ENCODE results near the gene URB2.

Gene URB2

GRCh38 chr1:229685149-229685548 lies 59.1 kb downstream of the URB2 start:
- DNase-seq (ENCODE audit: low read depth in 2 of 2), result no peak
- no peak overlapping the region for H3K4me3 ChIP-seq (replicated peaks in 1 of 2; ENCODE audit: low read depth in 2 of 2, low read length in 2 of 2)
- no peak for TF ChIP-seq CTCF (IDR thresholded peaks at IDR 0.05; ENCODE audit: low read depth, low read length)

GRCh38 chr1:229689273-229689672 lies 63.2 kb downstream of the URB2 start:
- DNase-seq (ENCODE audit: low read depth in 2 of 2), result no peak
- no peak overlapping the region for H3K4me3 ChIP-seq (replicated peaks in 1 of 2; ENCODE audit: low read depth in 2 of 2, low read length in 2 of 2)
- TF ChIP-seq CTCF (IDR thresholded peaks at IDR 0.05; ENCODE audit: low read depth, low read length), result no peak

GRCh38 chr1:229689904-229690303 lies 63.9 kb downstream of the URB2 start:
- DNase-seq (ENCODE audit: low read depth in 2 of 2), result no peak
- no peak overlapping the region for H3K4me3 ChIP-seq (replicated peaks in 1 of 2; ENCODE audit: low read depth in 2 of 2, low read length in 2 of 2)
- TF ChIP-seq CTCF (IDR thresholded peaks at IDR 0.05; ENCODE audit: low read depth, low read length), result no peak

GRCh38 chr1:229690662-229691061 lies 64.6 kb downstream of the URB2 start:
- no peak overlapping the region for H3K4me3 ChIP-seq (replicated peaks in 1 of 2; ENCODE audit: low read depth in 2 of 2, low read length in 2 of 2)
- no peak for DNase-seq (ENCODE audit: low read depth in 2 of 2)
- no peak for TF ChIP-seq CTCF (IDR thresholded peaks at IDR 0.05; ENCODE audit: low read depth, low read length)

GRCh38 chr1:229691362-229691761 lies 65.3 kb downstream of the URB2 start:
- DNase-seq (ENCODE audit: low read depth in 2 of 2), result no peak
- no peak for TF ChIP-seq CTCF (IDR thresholded peaks at IDR 0.05; ENCODE audit: low read depth, low read length)
- no peak overlapping the region for H3K4me3 ChIP-seq (replicated peaks in 1 of 2; ENCODE audit: low read depth in 2 of 2, low read length in 2 of 2)

GRCh38 chr1:229693129-229693900 lies 67.3 kb downstream of the URB2 start:
- no peak overlapping the region for H3K4me3 ChIP-seq (replicated peaks in 1 of 2; ENCODE audit: low read depth in 2 of 2, low read length in 2 of 2)
- no peak for TF ChIP-seq CTCF (IDR thresholded peaks at IDR 0.05; ENCODE audit: low read depth, low read length)
- peak in 1 of 2 donors; percentile 4 for DNase-seq (ENCODE audit: low read depth in 2 of 2)
